ENCODE data around the gene SRGAP3.
A peak's percentile ranks its signal among the peaks of the same experiment; 100 is the strongest.

Gene SRGAP3

GRCh38 chr3:9091486-9092235 is 157.8 kb downstream of the SRGAP3 start:
- Histone ChIP-seq H3K4me1 (ENCODE audit: control insufficient read depth, insufficient read depth, low read length) (peaks cover 8% of the 10 kb centered on the region), H3K27ac (ENCODE audit: extremely low read depth, low read depth, low read length) (no peak overlapping the region), H3K9me3 (ENCODE audit: control insufficient read depth, insufficient read depth, low read depth, low read length) (no peaks in the 10 kb centered on the region), H3K36me3 (ENCODE audit: control insufficient read depth in 2 of 2, insufficient read depth in 1 of 2, low read length in 2 of 2) (no peaks in the 10 kb centered on the region), H3K4me3 (ENCODE audit: low read depth, low read length) (no peak overlapping the region)
- ChIA-PET POLR2A (no interaction called here), CTCF (interaction anchor here (0.6 kb wide), 1 partner anchor 11 kb away, joined by 3 read pairs; no protein-coding TSS in a partner anchor)
- TF ChIP-seq ZNF544 (tag by site-specific recombination; IDR thresholded peaks at IDR 0.05), result no peak

- Histone ChIP-seq H3K4me3 (ENCODE audit: low read depth, low read length) (no peak overlapping the region), H3K9me3 (ENCODE audit: control insufficient read depth, insufficient read depth, low read depth, low read length) (no peaks in the 10 kb centered on the region), H3K36me3 (ENCODE audit: control insufficient read depth in 2 of 2, insufficient read depth in 1 of 2, low read length in 2 of 2) (no peaks in the 10 kb centered on the region), H3K4me1 (ENCODE audit: control insufficient read depth, insufficient read depth, low read length) (peaks cover 8% of the 10 kb centered on the region), H3K27ac (ENCODE audit: extremely low read depth, low read depth, low read length) (no peak overlapping the region)
- ChIA-PET POLR2A (interaction anchor here (0.6 kb wide), 1 partner anchor 161 kb away, joined by 3 read pairs; the partner anchor contains the start of gene SRGAP3), CTCF (interaction anchor here (1.2 kb wide), 1 partner anchor 101 kb away, joined by 4 read pairs; no protein-coding TSS in a partner anchor)
- no peak for TF ChIP-seq ZNF10 (tag by site-specific recombination; IDR thresholded peaks at IDR 0.05)
- no peak for TF ChIP-seq ZNF157 (tag by site-specific recombination; IDR thresholded peaks at IDR 0.05)
- TF ChIP-seq ZFP41 (tag by site-specific recombination; IDR thresholded peaks at IDR 0.05; ENCODE audit: borderline replicate concordance), result no peak
- TF ChIP-seq YY2 (tag by site-specific recombination; IDR thresholded peaks at IDR 0.05), result no peak
- no peak for TF ChIP-seq ZNF624 (tag by site-specific recombination; IDR thresholded peaks at IDR 0.05)
- no peak for TF ChIP-seq CTCF (tag by site-specific recombination; IDR thresholded peaks at IDR 0.05)
- no peak for TF ChIP-seq ZNF558 (tag by site-specific recombination; IDR thresholded peaks at IDR 0.05)
- TF ChIP-seq YY1 (tag by site-specific recombination; IDR thresholded peaks at IDR 0.05), result no peak
- no peak for TF ChIP-seq ZNF426 (tag by site-specific recombination; IDR thresholded peaks at IDR 0.05)
- no peak for TF ChIP-seq ELK4 (IDR thresholded peaks at IDR 0.05; ENCODE audit: borderline replicate concordance, low read depth, low read length)
- 0 out of 2 replicates have a peak, but pooled peaks have one; percentile 43 for TF ChIP-seq KLF17 (tag by site-specific recombination; IDR thresholded peaks at IDR 0.05)
- TF ChIP-seq ZBTB48 (tag by site-specific recombination; IDR thresholded peaks at IDR 0.05), result peak; percentile 54; the same call in 1 of the 2 replicates
- no peak for TF ChIP-seq ZNF792 (tag by site-specific recombination; IDR thresholded peaks at IDR 0.05)
- peak; percentile 46; the same call in 1 of the 2 replicates for TF ChIP-seq SCRT2 (tag by site-specific recombination; IDR thresholded peaks at IDR 0.05)
- TF ChIP-seq ZBTB20 (tag by site-specific recombination; IDR thresholded peaks at IDR 0.05), result 0 out of 2 replicates have a peak, but pooled peaks have one; percentile 18
- TF ChIP-seq MZF1 (tag by site-specific recombination; IDR thresholded peaks at IDR 0.05; ENCODE audit: borderline replicate concordance), result peak; percentile 39; the same call in 1 of the 2 replicates
- TF ChIP-seq ZNF521 (tag by site-specific recombination; IDR thresholded peaks at IDR 0.05), result no peak
- no peak for TF ChIP-seq ZNF155 (tag by site-specific recombination; IDR thresholded peaks at IDR 0.05)
These were observed 160.7 kb downstream of the SRGAP3 start for GRCh38 chr3:9088441-9089353.
